ENCODE results near the gene SH3PXD2A. TPM values are rescaled to one million over a fixed set of nuclear protein-coding genes. Genes with fewer than 3 reads are reported as not detected.
A peak's percentile ranks its signal among the peaks of the same experiment; 100 is the strongest.

Gene SH3PXD2A
- total RNA-seq, 3 donors from 2014 or later: 14.3 to 30.5 (median 14.7) TPM

- no peak overlapping the region for H3K4me3 ChIP-seq
- no peaks in the 10 kb centered on the region for H3K27me3 ChIP-seq
- intact Hi-C loops (cut with DNase I; ENCODE audit: low total_unique reads): no loop called here
- no peaks in the 10 kb centered on the region for H3K36me3 ChIP-seq
- no peak for DNase-seq (ENCODE audit: low spot score in 2 of 2)
- H3K27ac ChIP-seq: peak overlapping the region; percentile 72 to 75
- no peaks in the 10 kb centered on the region for H3K9me3 ChIP-seq
- TF ChIP-seq CTCF (IDR thresholded peaks at IDR 0.05) (no peak), POLR2AphosphoS5 (IDR thresholded peaks at IDR 0.05) (no peak), POLR2A (IDR thresholded peaks at IDR 0.05) (no peak)
- no peaks in the 10 kb centered on the region for H3K4me1 ChIP-seq
These were observed 40.2 kb upstream of the SH3PXD2A start for GRCh38 chr10:103895411-103896186.

- TF ChIP-seq POLR2A (IDR thresholded peaks at IDR 0.05): no peak
- TF ChIP-seq POLR2AphosphoS5 (IDR thresholded peaks at IDR 0.05): no peak
- no peak for TF ChIP-seq CTCF (IDR thresholded peaks at IDR 0.05)
- intact Hi-C loops (cut with DNase I; ENCODE audit: low total_unique reads): no loop called here
- H3K27me3 ChIP-seq: no peaks in the 10 kb centered on the region
- H3K4me3 ChIP-seq: no peak overlapping the region
- no peaks in the 10 kb centered on the region for H3K36me3 ChIP-seq
- H3K4me1 ChIP-seq: no peaks in the 10 kb centered on the region
- no peaks in the 10 kb centered on the region for H3K9me3 ChIP-seq
- no peak for DNase-seq (ENCODE audit: low spot score in 2 of 2)
- H3K27ac ChIP-seq: peak overlapping the region; percentile 72 to 75
These were observed 39.1 kb upstream of the SH3PXD2A start for GRCh38 chr10:103894441-103894864.

GRCh38 chr10:103893817-103894216, 38.4 kb upstream of the SH3PXD2A start:
- DNase-seq (ENCODE audit: low spot score in 2 of 2): no peak
- Histone ChIP-seq H3K27me3 (no peaks in the 10 kb centered on the region), H3K4me3 (no peak overlapping the region), H3K36me3 (no peaks in the 10 kb centered on the region), H3K4me1 (no peaks in the 10 kb centered on the region), H3K27ac (peak overlapping the region; percentile 68 to 75), H3K9me3 (no peaks in the 10 kb centered on the region)
- intact Hi-C loops (cut with DNase I; ENCODE audit: low total_unique reads): no loop called here
- TF ChIP-seq POLR2AphosphoS5 (IDR thresholded peaks at IDR 0.05) (no peak), POLR2A (IDR thresholded peaks at IDR 0.05) (no peak), CTCF (IDR thresholded peaks at IDR 0.05) (no peak)

- Histone ChIP-seq H3K4me1 (peaks cover 0 to 8% of the 10 kb centered on the region in 2 donors), H3K27ac (peak overlapping the region in 1 of 2 donors; percentile 75), H3K4me3 (no peak overlapping the region), H3K9me3 (no peaks in the 10 kb centered on the region), H3K27me3 (no peaks in the 10 kb centered on the region), H3K36me3 (no peaks in the 10 kb centered on the region)
- DNase-seq (ENCODE audit: low spot score in 2 of 2): no peak
- no peak for TF ChIP-seq POLR2AphosphoS5 (IDR thresholded peaks at IDR 0.05)
- no peak for TF ChIP-seq CTCF (IDR thresholded peaks at IDR 0.05)
- TF ChIP-seq POLR2A (IDR thresholded peaks at IDR 0.05): no peak
- intact Hi-C loops (cut with DNase I; ENCODE audit: low total_unique reads): no loop called here
These were observed 36.8 kb upstream of the SH3PXD2A start for GRCh38 chr10:103892181-103892580.

- intact Hi-C loops (cut with DNase I; ENCODE audit: low total_unique reads): no loop called here
- peaks cover 0 to 8% of the 10 kb centered on the region in 2 donors for H3K4me1 ChIP-seq
- peak overlapping the region; percentile 75 to 87 for H3K27ac ChIP-seq
These were observed 35.3 kb upstream of the SH3PXD2A start for GRCh38 chr10:103890688-103891087.

More at GRCh38 chr10:103890688-103891087, 35.3 kb upstream of the SH3PXD2A start:
- no peak for DNase-seq (ENCODE audit: low spot score in 2 of 2)
- Histone ChIP-seq H3K4me3 (no peak overlapping the region), H3K27me3 (no peaks in the 10 kb centered on the region), H3K9me3 (no peaks in the 10 kb centered on the region), H3K36me3 (no peaks in the 10 kb centered on the region)
- TF ChIP-seq POLR2A (IDR thresholded peaks at IDR 0.05) (no peak), POLR2AphosphoS5 (IDR thresholded peaks at IDR 0.05) (no peak), CTCF (IDR thresholded peaks at IDR 0.05) (no peak)
